ENCODE measurements around the gene DAB1.

The DAB1 gene

GRCh38 chr1:57026624-57027354 lies 397.1 kb downstream of the DAB1 start:
- DNase-seq (ENCODE audit: low read depth, low spot score), result no peak

- DNase-seq (ENCODE audit: low read depth, low spot score), result no peak
Observed at GRCh38 chr1:57024855-57025254, 399.0 kb downstream of the DAB1 start.

- no peak for DNase-seq (ENCODE audit: low read depth, low spot score)
Observed at GRCh38 chr1:57024428-57024827, 399.4 kb downstream of the DAB1 start.

GRCh38 chr1:57020216-57020615 lies 403.6 kb downstream of the DAB1 start:
- DNase-seq (ENCODE audit: low read depth, low spot score), result no peak

- no peak for DNase-seq (ENCODE audit: low read depth, low spot score)
Observed at GRCh38 chr1:57019236-57019839, 404.5 kb downstream of the DAB1 start.

GRCh38 chr1:57018119-57018518 lies 405.7 kb downstream of the DAB1 start:
- no peak for DNase-seq (ENCODE audit: low read depth, low spot score)

GRCh38 chr1:57017717-57018116 lies 406.1 kb downstream of the DAB1 start:
- no peak for DNase-seq (ENCODE audit: low read depth, low spot score)

- no peak for DNase-seq (ENCODE audit: low read depth, low spot score)
Observed at GRCh38 chr1:57017200-57017599, 406.7 kb downstream of the DAB1 start.

GRCh38 chr1:57015071-57015470 lies 408.8 kb downstream of the DAB1 start:
- DNase-seq (ENCODE audit: low read depth, low spot score), result no peak

- DNase-seq (ENCODE audit: low read depth, low spot score), result no peak
Observed at GRCh38 chr1:57013522-57013921, 410.3 kb downstream of the DAB1 start.

- no peak for DNase-seq (ENCODE audit: low read depth, low spot score)
Observed at GRCh38 chr1:57012315-57012714, 411.5 kb downstream of the DAB1 start.

GRCh38 chr1:57010511-57010910 lies 413.3 kb downstream of the DAB1 start:
- no peak for DNase-seq (ENCODE audit: low read depth, low spot score)

GRCh38 chr1:57007948-57008347 lies 415.9 kb downstream of the DAB1 start:
- DNase-seq (ENCODE audit: low read depth, low spot score), result no peak

- no peak for DNase-seq (ENCODE audit: low read depth, low spot score)
Observed at GRCh38 chr1:57007472-57007871, 416.4 kb downstream of the DAB1 start.

- no peak for DNase-seq (ENCODE audit: low read depth, low spot score)
Observed at GRCh38 chr1:57003398-57004139, 420.3 kb downstream of the DAB1 start.

- no peak for DNase-seq (ENCODE audit: low read depth, low spot score)
Observed at GRCh38 chr1:56995414-56996100, 428.3 kb downstream of the DAB1 start.

- DNase-seq (ENCODE audit: low read depth, low spot score), result no peak
Observed at GRCh38 chr1:56993475-56993874, 430.4 kb downstream of the DAB1 start.

- no peak for DNase-seq (ENCODE audit: low read depth, low spot score)
Observed at GRCh38 chr1:56992318-56993125, 431.3 kb downstream of the DAB1 start.

GRCh38 chr1:56991576-56991975 lies 432.3 kb downstream of the DAB1 start:
- no peak for DNase-seq (ENCODE audit: low read depth, low spot score)

GRCh38 chr1:56986397-56986796 lies 437.5 kb downstream of the DAB1 start:
- no peak for DNase-seq (ENCODE audit: low read depth, low spot score)

- DNase-seq (ENCODE audit: low read depth, low spot score), result no peak
Observed at GRCh38 chr1:56985857-56986256, 438.0 kb downstream of the DAB1 start.
